Measurements from ENCODE around the gene GNG14. TPM values are rescaled to one million over a fixed set of nuclear protein-coding genes. Genes with fewer than 3 reads are reported as not detected.

GNG14 gene
- total and polyA plus RNA-seq, 2 experiments from 2014 or later: not detected

- no peak for TF ChIP-seq ZNF331 (CRISPR knock-in tag; IDR thresholded peaks at IDR 0.05; ENCODE audit: low read depth)
These were observed 1.2 kb downstream of the GNG14 start (continued) for GRCh38 chr19:12689012-12689411.

GRCh38 chr19:12689581-12690216 is 1.9 kb downstream of the GNG14 start:
- Histone ChIP-seq H4K20me1 (replicated peaks; ENCODE audit: insufficient read depth) (no peaks in the 10 kb centered on the region), H3F3A (replicated peaks; ENCODE audit: low read depth) (no peaks in the 10 kb centered on the region), H3K36me3 (ENCODE audit: insufficient read depth) (no peaks in the 10 kb centered on the region), H3K4me3 (no peak overlapping the region), H3K79me2 (replicated peaks; ENCODE audit: insufficient read depth) (no peaks in the 10 kb centered on the region), H3K27me3 (ENCODE audit: insufficient read depth) (no peaks in the 10 kb centered on the region), H3K4me1 (ENCODE audit: insufficient read depth) (no peaks in the 10 kb centered on the region), H2AFZ (no peak overlapping the region), H3K4me2 (no peak overlapping the region), H3K27ac (ENCODE audit: low read depth) (no peak overlapping the region), H3K9me2 (ENCODE audit: insufficient read depth) (no peaks in the 10 kb centered on the region)
- ATAC-seq: no peak
- Mint-ChIP-seq H3K27ac (no peak overlapping the region), H3K9me3 (no peaks in the 10 kb centered on the region), H3K4me1 (no peaks in the 10 kb centered on the region), H3K36me3 (ENCODE audit: low read depth) (no peaks in the 10 kb centered on the region; the same call in 2 of the 3 replicates), H3K4me3 (no peak overlapping the region), H3K27me3 (ENCODE audit: insufficient read depth, low read depth, poor library complexity) (peaks cover 16% of the 10 kb centered on the region)
- DNase-seq (ENCODE audit: low spot score): no peak
- TF ChIP-seq EZH2phosphoT487 (IDR thresholded peaks at IDR 0.05; ENCODE audit: unreplicated experiment) (no peak), EZH2 (IDR thresholded peaks at IDR 0.05; ENCODE audit: low read depth, unreplicated experiment) (no peak)

- no peak for TF ChIP-seq POLR2AphosphoS5 (IDR thresholded peaks at IDR 0.05; ENCODE audit: low read depth)
- TF ChIP-seq STAT1 (IDR thresholded peaks at IDR 0.05; ENCODE audit: unreplicated experiment): no peak
- TF ChIP-seq ZNF114 (CRISPR knock-in tag; IDR thresholded peaks at IDR 0.05): no peak
- TF ChIP-seq EZH2phosphoT487 (IDR thresholded peaks at IDR 0.05; ENCODE audit: unreplicated experiment): no peak
- Histone ChIP-seq H3K9me2 (ENCODE audit: insufficient read depth) (no peaks in the 10 kb centered on the region), H3K27me3 (ENCODE audit: insufficient read depth) (no peaks in the 10 kb centered on the region), H3K79me2 (replicated peaks; ENCODE audit: insufficient read depth) (no peaks in the 10 kb centered on the region), H3K36me3 (ENCODE audit: insufficient read depth) (no peaks in the 10 kb centered on the region), H2AFZ (no peak overlapping the region), H3K27ac (ENCODE audit: low read depth) (no peak overlapping the region), H3K4me1 (ENCODE audit: insufficient read depth) (0 out of 2 replicates have a peak, but pooled peaks cover 4% of the 10 kb centered on the region), H3F3A (replicated peaks; ENCODE audit: low read depth) (peaks cover 16% of the 10 kb centered on the region), H3K4me3 (no peak overlapping the region), H3K4me2 (no peak overlapping the region), H4K20me1 (replicated peaks; ENCODE audit: insufficient read depth) (0 out of 2 replicates have a peak, but pooled peaks cover under 1% of the 10 kb centered on the region)
- no peaks in the 10 kb centered on the region; the same call in 2 of the 3 replicates for H3K9me3 Mint-ChIP-seq
- no peak overlapping the region for H3K4me3 Mint-ChIP-seq
- H3K4me1 Mint-ChIP-seq: peaks cover 2% of the 10 kb centered on the region; the same call in 2 of the 3 replicates
- peaks cover 17% of the 10 kb centered on the region for H3K27me3 Mint-ChIP-seq (ENCODE audit: insufficient read depth, low read depth, poor library complexity)
- H3K27ac Mint-ChIP-seq: no peak overlapping the region
- DNase-seq (ENCODE audit: low spot score) (no peak), ATAC-seq (no peak)
- peaks cover 2% of the 10 kb centered on the region; the same call in 2 of the 3 replicates for H3K36me3 Mint-ChIP-seq (ENCODE audit: low read depth)
These were observed 5.2 kb downstream of the GNG14 start for GRCh38 chr19:12692960-12693359.

- ATAC-seq (no peak), DNase-seq (ENCODE audit: low spot score) (no peak)
- no peak overlapping the region for H3K27ac Mint-ChIP-seq
- H3K27me3 Mint-ChIP-seq (ENCODE audit: insufficient read depth, low read depth, poor library complexity): peaks cover 20% of the 10 kb centered on the region
- no peaks in the 10 kb centered on the region for H3K9me2 ChIP-seq (ENCODE audit: insufficient read depth)
- TF ChIP-seq EZH2phosphoT487 (IDR thresholded peaks at IDR 0.05; ENCODE audit: unreplicated experiment): no peak
- no peak for TF ChIP-seq ZNF331 (CRISPR knock-in tag; IDR thresholded peaks at IDR 0.05; ENCODE audit: low read depth)
- no peak for TF ChIP-seq POLR2AphosphoS5 (IDR thresholded peaks at IDR 0.05; ENCODE audit: low read depth)
- TF ChIP-seq NANOG (IDR thresholded peaks at IDR 0.05; ENCODE audit: borderline replicate concordance): no peak
- no peak for TF ChIP-seq CREB1 (CRISPR knock-in tag; IDR thresholded peaks at IDR 0.05; ENCODE audit: low read depth)
- H3K36me3 Mint-ChIP-seq (ENCODE audit: low read depth): peaks cover 12% of the 10 kb centered on the region
- H3K27me3 ChIP-seq (ENCODE audit: insufficient read depth): no peaks in the 10 kb centered on the region
- H3K4me1 Mint-ChIP-seq: peaks cover 5% of the 10 kb centered on the region
- 0 out of 2 replicates have a peak, but pooled peaks cover 4% of the 10 kb centered on the region for H3K4me1 ChIP-seq (ENCODE audit: insufficient read depth)
- no peak overlapping the region for H3K27ac ChIP-seq (ENCODE audit: low read depth)
- H3F3A ChIP-seq (replicated peaks; ENCODE audit: low read depth): peaks cover 28% of the 10 kb centered on the region
- peaks cover 6% of the 10 kb centered on the region; the same call in 1 of the 2 replicates for H3K36me3 ChIP-seq (ENCODE audit: insufficient read depth)
- H3K79me2 ChIP-seq (replicated peaks; ENCODE audit: insufficient read depth): no peaks in the 10 kb centered on the region
- no peak overlapping the region for H3K4me3 ChIP-seq
- no peak overlapping the region for H3K4me2 ChIP-seq
- no peak overlapping the region; the same call in 2 of the 3 replicates for H3K4me3 Mint-ChIP-seq
- H2AFZ ChIP-seq: no peak overlapping the region
- no peaks in the 10 kb centered on the region; the same call in 2 of the 3 replicates for H3K9me3 Mint-ChIP-seq
- H4K20me1 ChIP-seq (replicated peaks; ENCODE audit: insufficient read depth): 0 out of 2 replicates have a peak, but pooled peaks cover 4% of the 10 kb centered on the region
These were observed 6.8 kb downstream of the GNG14 start for GRCh38 chr19:12694641-12695040.

Data from GM23338 (cell line).